ENCODE results near the gene TOMT. TPM values are rescaled to one million over a fixed set of nuclear protein-coding genes. Genes with fewer than 3 reads are reported as not detected.

Gene TOMT
- total and polyA plus RNA-seq, 2 of the 13 experiments (the other 11 are each of a cell fraction or from before 2014, with no cell fraction given) = not detected

DNA sequence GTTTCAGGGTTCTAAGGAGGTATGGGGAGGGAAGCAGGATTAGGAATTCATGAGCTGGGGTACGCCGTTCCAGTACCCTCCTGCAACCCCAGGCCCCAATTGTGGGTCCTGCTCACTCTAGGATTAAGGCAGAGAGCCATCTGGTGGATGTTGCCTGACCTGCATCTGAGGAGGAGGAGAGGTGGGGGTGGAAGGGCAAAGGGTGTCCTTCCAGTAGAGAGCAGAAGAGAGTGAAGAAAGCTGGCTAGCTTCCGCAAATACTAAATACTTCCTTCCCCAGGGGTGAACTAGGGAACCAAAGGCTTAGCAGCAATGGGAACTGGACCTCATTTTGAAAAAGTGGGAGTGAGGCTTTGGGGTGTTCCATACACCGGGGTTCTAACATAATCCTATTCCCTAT lies 14.4 kb upstream of the TOMT start (continued):
- TF ChIP-seq, protein P1, sequence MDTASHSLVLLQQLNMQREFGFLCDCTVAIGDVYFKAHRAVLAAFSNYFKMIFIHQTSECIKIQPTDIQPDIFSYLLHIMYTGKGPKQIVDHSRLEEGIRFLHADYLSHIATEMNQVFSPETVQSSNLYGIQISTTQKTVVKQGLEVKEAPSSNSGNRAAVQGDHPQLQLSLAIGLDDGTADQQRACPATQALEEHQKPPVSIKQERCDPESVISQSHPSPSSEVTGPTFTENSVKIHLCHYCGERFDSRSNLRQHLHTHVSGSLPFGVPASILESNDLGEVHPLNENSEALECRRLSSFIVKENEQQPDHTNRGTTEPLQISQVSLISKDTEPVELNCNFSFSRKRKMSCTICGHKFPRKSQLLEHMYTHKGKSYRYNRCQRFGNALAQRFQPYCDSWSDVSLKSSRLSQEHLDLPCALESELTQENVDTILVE (CRISPR knock-in tag; IDR thresholded peaks at IDR 0.05) = no peak
- no peak for TF ChIP-seq SNRNP70 (IDR thresholded peaks at IDR 0.05; ENCODE audit: low read depth, low read length)
- TF ChIP-seq KLF11 (CRISPR knock-in tag; IDR thresholded peaks at IDR 0.05) = no peak
- no peak for TF ChIP-seq CBX5 (CRISPR knock-in tag; IDR thresholded peaks at IDR 0.05; ENCODE audit: borderline replicate concordance)
- TF ChIP-seq ZNF776 (CRISPR knock-in tag; IDR thresholded peaks at IDR 0.05) = no peak
- TF ChIP-seq, protein P2, sequence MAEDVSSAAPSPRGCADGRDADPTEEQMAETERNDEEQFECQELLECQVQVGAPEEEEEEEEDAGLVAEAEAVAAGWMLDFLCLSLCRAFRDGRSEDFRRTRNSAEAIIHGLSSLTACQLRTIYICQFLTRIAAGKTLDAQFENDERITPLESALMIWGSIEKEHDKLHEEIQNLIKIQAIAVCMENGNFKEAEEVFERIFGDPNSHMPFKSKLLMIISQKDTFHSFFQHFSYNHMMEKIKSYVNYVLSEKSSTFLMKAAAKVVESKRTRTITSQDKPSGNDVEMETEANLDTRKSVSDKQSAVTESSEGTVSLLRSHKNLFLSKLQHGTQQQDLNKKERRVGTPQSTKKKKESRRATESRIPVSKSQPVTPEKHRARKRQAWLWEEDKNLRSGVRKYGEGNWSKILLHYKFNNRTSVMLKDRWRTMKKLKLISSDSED (CRISPR knock-in tag; IDR thresholded peaks at IDR 0.05) = no peak
- no peak for TF ChIP-seq PHF8 (CRISPR knock-in tag; IDR thresholded peaks at IDR 0.05)
- TF ChIP-seq ZNF383 (CRISPR knock-in tag; IDR thresholded peaks at IDR 0.05; ENCODE audit: borderline replicate concordance) = no peak
- TF ChIP-seq, protein P3, sequence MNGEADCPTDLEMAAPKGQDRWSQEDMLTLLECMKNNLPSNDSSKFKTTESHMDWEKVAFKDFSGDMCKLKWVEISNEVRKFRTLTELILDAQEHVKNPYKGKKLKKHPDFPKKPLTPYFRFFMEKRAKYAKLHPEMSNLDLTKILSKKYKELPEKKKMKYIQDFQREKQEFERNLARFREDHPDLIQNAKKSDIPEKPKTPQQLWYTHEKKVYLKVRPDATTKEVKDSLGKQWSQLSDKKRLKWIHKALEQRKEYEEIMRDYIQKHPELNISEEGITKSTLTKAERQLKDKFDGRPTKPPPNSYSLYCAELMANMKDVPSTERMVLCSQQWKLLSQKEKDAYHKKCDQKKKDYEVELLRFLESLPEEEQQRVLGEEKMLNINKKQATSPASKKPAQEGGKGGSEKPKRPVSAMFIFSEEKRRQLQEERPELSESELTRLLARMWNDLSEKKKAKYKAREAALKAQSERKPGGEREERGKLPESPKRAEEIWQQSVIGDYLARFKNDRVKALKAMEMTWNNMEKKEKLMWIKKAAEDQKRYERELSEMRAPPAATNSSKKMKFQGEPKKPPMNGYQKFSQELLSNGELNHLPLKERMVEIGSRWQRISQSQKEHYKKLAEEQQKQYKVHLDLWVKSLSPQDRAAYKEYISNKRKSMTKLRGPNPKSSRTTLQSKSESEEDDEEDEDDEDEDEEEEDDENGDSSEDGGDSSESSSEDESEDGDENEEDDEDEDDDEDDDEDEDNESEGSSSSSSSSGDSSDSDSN (CRISPR knock-in tag; IDR thresholded peaks at IDR 0.05) = no peak
- no peak for TF ChIP-seq HNRNPH1 (optimal IDR thresholded peaks at IDR 0.05; ENCODE audit: low read depth, low read length)
- no peak for TF ChIP-seq SKI (IDR thresholded peaks at IDR 0.05; ENCODE audit: partially characterized antibody)
- TF ChIP-seq NONO (IDR thresholded peaks at IDR 0.05) = no peak
- TF ChIP-seq NONO (CRISPR knock-in tag; conservative IDR thresholded peaks at IDR 0.05) = no peak
- no peak for TF ChIP-seq HCFC1 (IDR thresholded peaks at IDR 0.05; ENCODE audit: low read depth, low read length)
- TF ChIP-seq, protein P4, sequence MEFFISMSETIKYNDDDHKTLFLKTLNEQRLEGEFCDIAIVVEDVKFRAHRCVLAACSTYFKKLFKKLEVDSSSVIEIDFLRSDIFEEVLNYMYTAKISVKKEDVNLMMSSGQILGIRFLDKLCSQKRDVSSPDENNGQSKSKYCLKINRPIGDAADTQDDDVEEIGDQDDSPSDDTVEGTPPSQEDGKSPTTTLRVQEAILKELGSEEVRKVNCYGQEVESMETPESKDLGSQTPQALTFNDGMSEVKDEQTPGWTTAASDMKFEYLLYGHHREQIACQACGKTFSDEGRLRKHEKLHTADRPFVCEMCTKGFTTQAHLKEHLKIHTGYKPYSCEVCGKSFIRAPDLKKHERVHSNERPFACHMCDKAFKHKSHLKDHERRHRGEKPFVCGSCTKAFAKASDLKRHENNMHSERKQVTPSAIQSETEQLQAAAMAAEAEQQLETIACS (CRISPR knock-in tag; IDR thresholded peaks at IDR 0.05) = no peak
- TF ChIP-seq, protein P5, sequence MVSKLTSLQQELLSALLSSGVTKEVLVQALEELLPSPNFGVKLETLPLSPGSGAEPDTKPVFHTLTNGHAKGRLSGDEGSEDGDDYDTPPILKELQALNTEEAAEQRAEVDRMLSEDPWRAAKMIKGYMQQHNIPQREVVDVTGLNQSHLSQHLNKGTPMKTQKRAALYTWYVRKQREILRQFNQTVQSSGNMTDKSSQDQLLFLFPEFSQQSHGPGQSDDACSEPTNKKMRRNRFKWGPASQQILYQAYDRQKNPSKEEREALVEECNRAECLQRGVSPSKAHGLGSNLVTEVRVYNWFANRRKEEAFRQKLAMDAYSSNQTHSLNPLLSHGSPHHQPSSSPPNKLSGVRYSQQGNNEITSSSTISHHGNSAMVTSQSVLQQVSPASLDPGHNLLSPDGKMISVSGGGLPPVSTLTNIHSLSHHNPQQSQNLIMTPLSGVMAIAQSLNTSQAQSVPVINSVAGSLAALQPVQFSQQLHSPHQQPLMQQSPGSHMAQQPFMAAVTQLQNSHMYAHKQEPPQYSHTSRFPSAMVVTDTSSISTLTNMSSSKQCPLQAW (CRISPR knock-in tag; IDR thresholded peaks at IDR 0.05) = 0 out of 2 replicates have a peak, but pooled peaks have one; percentile 42
- no peak for TF ChIP-seq ZNF234 (CRISPR knock-in tag; conservative IDR thresholded peaks at IDR 0.05)
- TF ChIP-seq, protein P6, sequence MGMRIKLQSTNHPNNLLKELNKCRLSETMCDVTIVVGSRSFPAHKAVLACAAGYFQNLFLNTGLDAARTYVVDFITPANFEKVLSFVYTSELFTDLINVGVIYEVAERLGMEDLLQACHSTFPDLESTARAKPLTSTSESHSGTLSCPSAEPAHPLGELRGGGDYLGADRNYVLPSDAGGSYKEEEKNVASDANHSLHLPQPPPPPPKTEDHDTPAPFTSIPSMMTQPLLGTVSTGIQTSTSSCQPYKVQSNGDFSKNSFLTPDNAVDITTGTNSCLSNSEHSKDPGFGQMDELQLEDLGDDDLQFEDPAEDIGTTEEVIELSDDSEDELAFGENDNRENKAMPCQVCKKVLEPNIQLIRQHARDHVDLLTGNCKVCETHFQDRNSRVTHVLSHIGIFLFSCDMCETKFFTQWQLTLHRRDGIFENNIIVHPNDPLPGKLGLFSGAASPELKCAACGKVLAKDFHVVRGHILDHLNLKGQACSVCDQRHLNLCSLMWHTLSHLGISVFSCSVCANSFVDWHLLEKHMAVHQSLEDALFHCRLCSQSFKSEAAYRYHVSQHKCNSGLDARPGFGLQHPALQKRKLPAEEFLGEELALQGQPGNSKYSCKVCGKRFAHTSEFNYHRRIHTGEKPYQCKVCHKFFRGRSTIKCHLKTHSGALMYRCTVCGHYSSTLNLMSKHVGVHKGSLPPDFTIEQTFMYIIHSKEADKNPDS (CRISPR knock-in tag; IDR thresholded peaks at IDR 0.05) = no peak
- no peak for TF ChIP-seq HOXA7 (CRISPR knock-in tag; IDR thresholded peaks at IDR 0.05)
- TF ChIP-seq LCORL (IDR thresholded peaks at IDR 0.05) = no peak
- TF ChIP-seq LCORL (CRISPR knock-in tag; IDR thresholded peaks at IDR 0.05) = no peak
- TF ChIP-seq ZBTB21 (CRISPR knock-in tag; IDR thresholded peaks at IDR 0.05) = no peak

Data from HepG2 (cell line).